IPS-15b (cell line): ENCODE data around the gene PALMD.

Source experiments
- H3K27me3 ChIP-seq: one replicate; pipeline ENCODE4 v1.6.1; 2013; ENCODE audit warnings: low read length; ENCODE audit not compliant: control insufficient read depth, insufficient read depth
- H3K36me3 ChIP-seq: one replicate; pipeline ENCODE4 v1.6.1; 2013; ENCODE audit warnings: low read length; ENCODE audit not compliant: control insufficient read depth, insufficient read depth
- H3K4me1 ChIP-seq: one replicate; pipeline ENCODE4 v1.6.1; 2013; ENCODE audit warnings: mild to moderate bottlenecking, low read length; ENCODE audit not compliant: control insufficient read depth, insufficient read depth
- H3K4me3 ChIP-seq: one replicate; pipeline ENCODE4 v1.5.1; 2013; ENCODE audit warnings: low read depth, low read length
- H3K9ac ChIP-seq: one replicate; pipeline ENCODE4 v1.6.1; 2013; ENCODE audit warnings: low read depth, mild to moderate bottlenecking, low read length
- H3K9me3 ChIP-seq: one replicate; pipeline ENCODE4 v1.6.1; 2013; ENCODE audit warnings: mild to moderate bottlenecking, low read length; ENCODE audit not compliant: control insufficient read depth, insufficient read depth

PALMD gene

GRCh38 chr1:99680270-99680669 is 34.4 kb downstream of the PALMD start:
- H3K36me3 ChIP-seq = no peaks in the 10 kb centered on the region
- H3K4me1 ChIP-seq = no peaks in the 10 kb centered on the region
- no peak overlapping the region for H3K9ac ChIP-seq
- H3K9me3 ChIP-seq = no peaks in the 10 kb centered on the region
- no peaks in the 10 kb centered on the region for H3K27me3 ChIP-seq
- no peak overlapping the region for H3K4me3 ChIP-seq

- Histone ChIP-seq H3K9ac (no peak overlapping the region), H3K4me1 (no peaks in the 10 kb centered on the region), H3K4me3 (no peak overlapping the region), H3K9me3 (no peaks in the 10 kb centered on the region), H3K27me3 (no peaks in the 10 kb centered on the region), H3K36me3 (no peaks in the 10 kb centered on the region)
Measured at GRCh38 chr1:99681583-99681982, 35.7 kb downstream of the PALMD start.

- Histone ChIP-seq H3K4me3 (no peak overlapping the region), H3K9ac (no peak overlapping the region), H3K9me3 (no peaks in the 10 kb centered on the region), H3K4me1 (no peaks in the 10 kb centered on the region), H3K27me3 (no peaks in the 10 kb centered on the region), H3K36me3 (no peaks in the 10 kb centered on the region)
Measured at GRCh38 chr1:99682291-99682751, 36.4 kb downstream of the PALMD start.

GRCh38 chr1:99685516-99686180 is 39.7 kb downstream of the PALMD start:
- Histone ChIP-seq H3K36me3 (no peaks in the 10 kb centered on the region), H3K4me3 (no peak overlapping the region), H3K4me1 (no peaks in the 10 kb centered on the region), H3K9me3 (no peaks in the 10 kb centered on the region), H3K27me3 (no peaks in the 10 kb centered on the region), H3K9ac (no peak overlapping the region)

GRCh38 chr1:99691175-99691574 is 45.3 kb downstream of the PALMD start:
- no peaks in the 10 kb centered on the region for H3K4me1 ChIP-seq
- H3K27me3 ChIP-seq = no peaks in the 10 kb centered on the region
- H3K4me3 ChIP-seq = no peak overlapping the region
- no peaks in the 10 kb centered on the region for H3K9me3 ChIP-seq
- H3K9ac ChIP-seq = no peak overlapping the region
- no peaks in the 10 kb centered on the region for H3K36me3 ChIP-seq

- Histone ChIP-seq H3K36me3 (no peaks in the 10 kb centered on the region), H3K4me3 (no peak overlapping the region), H3K27me3 (no peaks in the 10 kb centered on the region), H3K9ac (no peak overlapping the region), H3K4me1 (no peaks in the 10 kb centered on the region), H3K9me3 (no peaks in the 10 kb centered on the region)
Measured at GRCh38 chr1:99696616-99697015, 50.7 kb downstream of the PALMD start.

GRCh38 chr1:99697580-99697979 is 51.7 kb downstream of the PALMD start:
- no peaks in the 10 kb centered on the region for H3K36me3 ChIP-seq
- no peaks in the 10 kb centered on the region for H3K4me1 ChIP-seq
- no peaks in the 10 kb centered on the region for H3K27me3 ChIP-seq
- no peak overlapping the region for H3K4me3 ChIP-seq
- no peak overlapping the region for H3K9ac ChIP-seq
- no peaks in the 10 kb centered on the region for H3K9me3 ChIP-seq

GRCh38 chr1:99700020-99700419 is 54.1 kb downstream of the PALMD start:
- no peak overlapping the region for H3K9ac ChIP-seq
- no peaks in the 10 kb centered on the region for H3K9me3 ChIP-seq
- H3K4me1 ChIP-seq = no peaks in the 10 kb centered on the region
- H3K27me3 ChIP-seq = no peaks in the 10 kb centered on the region
- H3K36me3 ChIP-seq = no peaks in the 10 kb centered on the region
- H3K4me3 ChIP-seq = no peak overlapping the region

- Histone ChIP-seq H3K4me1 (no peaks in the 10 kb centered on the region), H3K9me3 (no peaks in the 10 kb centered on the region), H3K27me3 (no peaks in the 10 kb centered on the region), H3K36me3 (no peaks in the 10 kb centered on the region), H3K9ac (no peak overlapping the region), H3K4me3 (no peak overlapping the region)
Measured at GRCh38 chr1:99702221-99702620, 56.3 kb downstream of the PALMD start.

- no peaks in the 10 kb centered on the region for H3K4me1 ChIP-seq
- H3K27me3 ChIP-seq = no peaks in the 10 kb centered on the region
- H3K36me3 ChIP-seq = no peaks in the 10 kb centered on the region
- no peak overlapping the region for H3K4me3 ChIP-seq
- no peak overlapping the region for H3K9ac ChIP-seq
- H3K9me3 ChIP-seq = no peaks in the 10 kb centered on the region
Measured at GRCh38 chr1:99704356-99704816, 58.5 kb downstream of the PALMD start.

- Histone ChIP-seq H3K27me3 (no peaks in the 10 kb centered on the region), H3K9me3 (no peaks in the 10 kb centered on the region), H3K9ac (no peak overlapping the region), H3K4me1 (no peaks in the 10 kb centered on the region), H3K36me3 (no peaks in the 10 kb centered on the region), H3K4me3 (no peak overlapping the region)
Measured at GRCh38 chr1:99705385-99705784, 59.5 kb downstream of the PALMD start.

- H3K9me3 ChIP-seq = no peaks in the 10 kb centered on the region
- H3K9ac ChIP-seq = no peak overlapping the region
- no peaks in the 10 kb centered on the region for H3K4me1 ChIP-seq
- H3K4me3 ChIP-seq = no peak overlapping the region
- no peaks in the 10 kb centered on the region for H3K27me3 ChIP-seq
- no peaks in the 10 kb centered on the region for H3K36me3 ChIP-seq
Measured at GRCh38 chr1:99707535-99708142, 61.7 kb downstream of the PALMD start.
